ENCODE measurements around the gene ADPRS.

Gene ADPRS

GRCh38 chr1:36116901-36117300 is 28.2 kb downstream of the ADPRS start:
- no peak overlapping the region for H3K4me3 ChIP-seq (ENCODE audit: low read depth, low read length)
- ChIA-PET CTCF (interaction anchor here (1.4 to 7.5 kb wide), 2 partner anchors 15 to 17 kb away, joined by 4 to 65 read pairs; no protein-coding TSS in a partner anchor), POLR2A (no interaction called here)
- H3K27ac ChIP-seq (ENCODE audit: extremely low read depth, low read depth, low read length), result no peak overlapping the region
- TF ChIP-seq ZBTB6 (tag by site-specific recombination; IDR thresholded peaks at IDR 0.05), result 0 out of 2 replicates have a peak, but pooled peaks have one; percentile 46
- no peak for TF ChIP-seq ZNF549 (tag by site-specific recombination; IDR thresholded peaks at IDR 0.05)
- no peaks in the 10 kb centered on the region for H3K4me1 ChIP-seq (ENCODE audit: control insufficient read depth, insufficient read depth, low read length)
- no peaks in the 10 kb centered on the region for H3K9me3 ChIP-seq (ENCODE audit: control insufficient read depth, insufficient read depth, low read depth, low read length)
- H3K36me3 ChIP-seq (ENCODE audit: control insufficient read depth in 2 of 2, insufficient read depth in 1 of 2, low read length in 2 of 2), result no peaks in the 10 kb centered on the region

- Histone ChIP-seq H3K36me3 (ENCODE audit: control insufficient read depth in 2 of 2, insufficient read depth in 1 of 2, low read length in 2 of 2) (no peaks in the 10 kb centered on the region), H3K27ac (ENCODE audit: extremely low read depth, low read depth, low read length) (no peak overlapping the region), H3K9me3 (ENCODE audit: control insufficient read depth, insufficient read depth, low read depth, low read length) (no peaks in the 10 kb centered on the region), H3K4me3 (ENCODE audit: low read depth, low read length) (no peak overlapping the region), H3K4me1 (ENCODE audit: control insufficient read depth, insufficient read depth, low read length) (no peaks in the 10 kb centered on the region)
- ChIA-PET CTCF (interaction anchor here (0.7 to 7.5 kb wide), 6 partner anchors 8 to 397 kb away, joined by 3 to 65 read pairs (median 4); no protein-coding TSS in a partner anchor), POLR2A (interaction anchor here (0.6 to 1.4 kb wide), 3 partner anchors 9 to 38 kb away, joined by 3 to 4 read pairs (median 3); no protein-coding TSS in a partner anchor)
- TF ChIP-seq ZNF398 (tag by site-specific recombination; IDR thresholded peaks at IDR 0.05) (no peak), ZNF114 (tag by site-specific recombination; IDR thresholded peaks at IDR 0.05) (no peak)
Observed at GRCh38 chr1:36118447-36119204, 29.9 kb downstream of the ADPRS start.

GRCh38 chr1:36119456-36119855 is 30.8 kb downstream of the ADPRS start:
- POLR2A ChIA-PET, result interaction anchor here (1.4 kb wide), 1 partner anchor 25 kb away, joined by 3 read pairs; no protein-coding TSS in a partner anchor
- Histone ChIP-seq H3K36me3 (ENCODE audit: control insufficient read depth in 2 of 2, insufficient read depth in 1 of 2, low read length in 2 of 2) (no peaks in the 10 kb centered on the region), H3K4me1 (ENCODE audit: control insufficient read depth, insufficient read depth, low read length) (no peaks in the 10 kb centered on the region), H3K4me3 (ENCODE audit: low read depth, low read length) (no peak overlapping the region), H3K9me3 (ENCODE audit: control insufficient read depth, insufficient read depth, low read depth, low read length) (no peaks in the 10 kb centered on the region), H3K27ac (ENCODE audit: extremely low read depth, low read depth, low read length) (no peak overlapping the region)
- no peak for TF ChIP-seq BCL6B (tag by site-specific recombination; IDR thresholded peaks at IDR 0.05)
- CTCF ChIA-PET, result interaction anchor here (1.0 to 7.5 kb wide), 2 partner anchors 9 to 15 kb away, joined by 3 to 65 read pairs; no protein-coding TSS in a partner anchor

- ChIA-PET POLR2A (no interaction called here), CTCF (interaction anchor here (1.4 kb wide), 1 partner anchor 12 kb away, joined by 8 read pairs; no protein-coding TSS in a partner anchor)
- H3K9me3 ChIP-seq (ENCODE audit: control insufficient read depth, insufficient read depth, low read depth, low read length), result no peaks in the 10 kb centered on the region
- H3K4me3 ChIP-seq (ENCODE audit: low read depth, low read length), result no peak overlapping the region
- H3K4me1 ChIP-seq (ENCODE audit: control insufficient read depth, insufficient read depth, low read length), result no peaks in the 10 kb centered on the region
- no peaks in the 10 kb centered on the region for H3K36me3 ChIP-seq (ENCODE audit: control insufficient read depth in 2 of 2, insufficient read depth in 1 of 2, low read length in 2 of 2)
- H3K27ac ChIP-seq (ENCODE audit: extremely low read depth, low read depth, low read length), result no peak overlapping the region
- TF ChIP-seq ZNF645 (tag by site-specific recombination; IDR thresholded peaks at IDR 0.05), result no peak
- TF ChIP-seq ZNF747 (tag by site-specific recombination; IDR thresholded peaks at IDR 0.05), result no peak
- no peak for TF ChIP-seq PBX3 (CRISPR knock-in tag; IDR thresholded peaks at IDR 0.05)
- no peak for TF ChIP-seq ZNF302 (tag by site-specific recombination; IDR thresholded peaks at IDR 0.05; ENCODE audit: low read depth)
- TF ChIP-seq ZNF692 (tag by site-specific recombination; IDR thresholded peaks at IDR 0.05), result no peak
- 0 out of 2 replicates have a peak, but pooled peaks have one; percentile 5 for TF ChIP-seq SP2 (tag by site-specific recombination; IDR thresholded peaks at IDR 0.05)
- TF ChIP-seq ZNF398 (tag by site-specific recombination; IDR thresholded peaks at IDR 0.05), result 0 out of 2 replicates have a peak, but pooled peaks have one; percentile 14
Observed at GRCh38 chr1:36122062-36123030, 33.7 kb downstream of the ADPRS start.

Measured in HEK293 (cell line).